ENCODE results near the gene NTM. TPM values are rescaled to one million over a fixed set of nuclear protein-coding genes. Genes with fewer than 3 reads are reported as not detected.

NTM gene
- total RNA-seq, 1 donor from 2014 or later = 92.1 TPM

GRCh38 chr11:131982154-131982553 lies 611.7 kb downstream of the NTM start:
- Mint-ChIP-seq H3K4me3 (ENCODE audit: unreplicated experiment) (no peak overlapping the region), H3K4me1 (ENCODE audit: low read depth) (peaks cover 45% of the 10 kb centered on the region), H3K27me3 (ENCODE audit: low read depth) (no peaks in the 10 kb centered on the region), H3K27ac (ENCODE audit: unreplicated experiment) (no peak overlapping the region), H3K36me3 (ENCODE audit: low read depth) (no peaks in the 10 kb centered on the region), H3K9me3 (ENCODE audit: low read depth) (peaks cover 4% of the 10 kb centered on the region)
- no peak for DNase-seq (ENCODE audit: low spot score)
- TF ChIP-seq, protein P1, sequence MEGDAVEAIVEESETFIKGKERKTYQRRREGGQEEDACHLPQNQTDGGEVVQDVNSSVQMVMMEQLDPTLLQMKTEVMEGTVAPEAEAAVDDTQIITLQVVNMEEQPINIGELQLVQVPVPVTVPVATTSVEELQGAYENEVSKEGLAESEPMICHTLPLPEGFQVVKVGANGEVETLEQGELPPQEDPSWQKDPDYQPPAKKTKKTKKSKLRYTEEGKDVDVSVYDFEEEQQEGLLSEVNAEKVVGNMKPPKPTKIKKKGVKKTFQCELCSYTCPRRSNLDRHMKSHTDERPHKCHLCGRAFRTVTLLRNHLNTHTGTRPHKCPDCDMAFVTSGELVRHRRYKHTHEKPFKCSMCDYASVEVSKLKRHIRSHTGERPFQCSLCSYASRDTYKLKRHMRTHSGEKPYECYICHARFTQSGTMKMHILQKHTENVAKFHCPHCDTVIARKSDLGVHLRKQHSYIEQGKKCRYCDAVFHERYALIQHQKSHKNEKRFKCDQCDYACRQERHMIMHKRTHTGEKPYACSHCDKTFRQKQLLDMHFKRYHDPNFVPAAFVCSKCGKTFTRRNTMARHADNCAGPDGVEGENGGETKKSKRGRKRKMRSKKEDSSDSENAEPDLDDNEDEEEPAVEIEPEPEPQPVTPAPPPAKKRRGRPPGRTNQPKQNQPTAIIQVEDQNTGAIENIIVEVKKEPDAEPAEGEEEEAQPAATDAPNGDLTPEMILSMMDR (IDR thresholded peaks at IDR 0.05) = no peak

DNA sequence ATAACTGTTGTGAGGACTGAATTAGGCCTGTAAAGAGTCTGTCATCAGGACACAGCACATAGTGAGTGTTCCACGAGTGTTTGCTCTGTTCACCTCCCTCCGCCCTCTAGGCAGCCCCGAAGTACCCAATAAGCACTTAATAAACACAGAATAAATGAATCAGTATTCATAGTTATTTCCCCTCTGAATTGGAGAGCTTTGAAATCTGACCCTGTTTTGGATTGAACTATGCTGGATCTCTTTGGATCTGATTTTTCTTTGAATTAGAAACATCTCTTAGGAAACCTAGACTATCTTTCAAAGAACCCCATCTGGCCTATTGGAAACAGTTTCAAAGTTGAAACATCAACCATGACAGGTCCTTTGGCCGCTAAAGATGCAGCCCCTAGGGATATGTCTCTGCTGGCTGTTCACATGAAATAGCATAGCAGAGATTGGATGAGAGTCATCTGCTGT lies 615.5 kb downstream of the NTM start:
- no peak overlapping the region for H3K4me3 Mint-ChIP-seq (ENCODE audit: unreplicated experiment)
- DNase-seq (ENCODE audit: low spot score) = no peak
- H3K4me1 Mint-ChIP-seq (ENCODE audit: low read depth) = peaks cover 20% of the 10 kb centered on the region
- no peak overlapping the region for H3K27ac Mint-ChIP-seq (ENCODE audit: unreplicated experiment)
- peaks cover 4% of the 10 kb centered on the region for H3K9me3 Mint-ChIP-seq (ENCODE audit: low read depth)
- no peaks in the 10 kb centered on the region for H3K27me3 Mint-ChIP-seq (ENCODE audit: low read depth)
- TF ChIP-seq, protein P1 (IDR thresholded peaks at IDR 0.05) = no peak
- H3K36me3 Mint-ChIP-seq (ENCODE audit: low read depth) = no peaks in the 10 kb centered on the region

DNA sequence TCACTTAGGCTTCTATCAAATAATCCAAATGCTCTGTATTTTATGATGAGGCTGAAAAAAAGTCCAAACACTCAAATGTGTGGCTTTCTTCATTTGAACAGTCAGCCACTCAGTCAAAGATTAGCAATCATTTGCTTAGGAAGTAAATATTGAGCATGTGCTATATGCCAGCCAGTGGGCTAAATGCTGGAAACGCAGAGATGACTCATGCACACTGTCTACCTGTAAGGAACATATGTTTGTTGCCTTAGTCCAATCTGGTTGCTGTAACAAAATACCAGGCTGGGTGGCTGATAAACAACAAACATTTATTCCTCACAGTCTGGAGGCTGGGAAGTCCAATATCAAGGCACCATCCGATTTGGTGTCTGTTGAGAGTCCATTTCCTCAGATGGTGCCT lies 617.3 kb downstream of the NTM start:
- Mint-ChIP-seq H3K9me3 (ENCODE audit: low read depth) (peaks cover 4% of the 10 kb centered on the region), H3K36me3 (ENCODE audit: low read depth) (no peaks in the 10 kb centered on the region), H3K4me1 (ENCODE audit: low read depth) (peaks cover 5% of the 10 kb centered on the region), H3K4me3 (ENCODE audit: unreplicated experiment) (no peak overlapping the region), H3K27me3 (ENCODE audit: low read depth) (no peaks in the 10 kb centered on the region), H3K27ac (ENCODE audit: unreplicated experiment) (no peak overlapping the region)
- TF ChIP-seq, protein P1 (IDR thresholded peaks at IDR 0.05) = no peak
- DNase-seq (ENCODE audit: low spot score) = no peak

DNA sequence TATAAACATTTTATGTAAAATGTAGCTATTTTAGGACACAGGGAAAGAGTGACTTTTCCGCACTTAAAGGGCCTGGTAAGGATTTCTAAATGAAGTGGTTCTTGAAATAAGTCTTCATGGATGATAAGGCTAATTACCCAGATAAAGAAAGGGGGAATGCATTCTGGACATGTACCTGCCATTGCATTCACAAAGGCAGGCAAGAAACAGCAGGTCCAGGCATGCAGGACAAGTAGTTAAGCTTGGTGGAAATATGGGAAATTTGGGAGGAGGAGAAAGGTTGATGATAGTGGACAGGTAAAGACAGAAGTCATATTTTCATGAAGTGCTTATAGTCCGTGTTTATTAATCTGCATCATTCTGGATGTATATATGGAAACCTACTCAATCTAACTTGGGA lies 621.2 kb downstream of the NTM start:
- H3K4me3 Mint-ChIP-seq (ENCODE audit: unreplicated experiment) = no peak overlapping the region
- H3K9me3 Mint-ChIP-seq (ENCODE audit: low read depth) = peaks cover 6% of the 10 kb centered on the region
- no peaks in the 10 kb centered on the region for H3K4me1 Mint-ChIP-seq (ENCODE audit: low read depth)
- H3K36me3 Mint-ChIP-seq (ENCODE audit: low read depth) = no peaks in the 10 kb centered on the region
- no peak overlapping the region for H3K27ac Mint-ChIP-seq (ENCODE audit: unreplicated experiment)
- TF ChIP-seq, protein P1 (IDR thresholded peaks at IDR 0.05) = no peak
- no peaks in the 10 kb centered on the region for H3K27me3 Mint-ChIP-seq (ENCODE audit: low read depth)
- no peak for DNase-seq (ENCODE audit: low spot score)

DNA sequence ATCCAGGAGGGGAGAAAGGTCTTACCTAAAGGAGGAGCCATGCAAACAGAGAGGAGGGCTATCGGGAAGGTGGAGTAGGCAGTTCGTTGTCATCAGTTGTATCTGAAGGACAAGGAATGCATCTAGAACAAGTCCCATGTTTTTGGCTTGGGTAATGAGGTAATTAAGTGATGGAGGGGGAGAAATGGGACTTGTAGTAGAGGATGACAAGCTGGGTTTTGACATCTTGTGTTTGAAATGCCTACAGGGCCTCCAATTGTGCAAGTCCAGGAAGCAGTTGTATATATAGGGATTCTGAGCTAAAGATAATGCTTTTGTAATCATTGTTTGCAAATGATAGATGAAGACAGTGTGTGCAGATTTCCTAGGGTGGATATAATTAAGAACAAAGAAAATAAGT lies 622.8 kb downstream of the NTM start:
- H3K9me3 Mint-ChIP-seq (ENCODE audit: low read depth) = peaks cover 11% of the 10 kb centered on the region
- no peak overlapping the region for H3K4me3 Mint-ChIP-seq (ENCODE audit: unreplicated experiment)
- H3K27ac Mint-ChIP-seq (ENCODE audit: unreplicated experiment) = no peak overlapping the region
- H3K4me1 Mint-ChIP-seq (ENCODE audit: low read depth) = no peaks in the 10 kb centered on the region
- no peaks in the 10 kb centered on the region for H3K27me3 Mint-ChIP-seq (ENCODE audit: low read depth)
- DNase-seq (ENCODE audit: low spot score) = no peak
- peaks cover 5% of the 10 kb centered on the region for H3K36me3 Mint-ChIP-seq (ENCODE audit: low read depth)
- TF ChIP-seq, protein P1 (IDR thresholded peaks at IDR 0.05) = no peak
